LNCaP clone FGC (cell line): ENCODE data around the gene RBFOX2.

Experiments
- DNase-seq: peaks from one replicate; pipeline ENCODE4 v3.0.0-alpha.2; 2011; ENCODE audit warnings: low read depth
- H3K4me3 ChIP-seq: 2 replicates; pipeline ENCODE4 v1.5.1; 2011; ENCODE audit warnings: mild to moderate bottlenecking, low read depth, low read length, control low read depth
- TF ChIP-seq, protein P1 (sequence below): IDR thresholded peaks from 2 replicates; pipeline ENCODE4 v1.5.1; 2012; ENCODE audit warnings: mild to moderate bottlenecking; ENCODE audit not compliant: control insufficient read depth, insufficient read depth; ENCODE audit errors: extremely low read depth

Gene RBFOX2

GRCh38 chr22:35719212-35719875, 309.3 kb downstream of the RBFOX2 start:
- no peak overlapping the region for H3K4me3 ChIP-seq
- TF ChIP-seq, protein P1, sequence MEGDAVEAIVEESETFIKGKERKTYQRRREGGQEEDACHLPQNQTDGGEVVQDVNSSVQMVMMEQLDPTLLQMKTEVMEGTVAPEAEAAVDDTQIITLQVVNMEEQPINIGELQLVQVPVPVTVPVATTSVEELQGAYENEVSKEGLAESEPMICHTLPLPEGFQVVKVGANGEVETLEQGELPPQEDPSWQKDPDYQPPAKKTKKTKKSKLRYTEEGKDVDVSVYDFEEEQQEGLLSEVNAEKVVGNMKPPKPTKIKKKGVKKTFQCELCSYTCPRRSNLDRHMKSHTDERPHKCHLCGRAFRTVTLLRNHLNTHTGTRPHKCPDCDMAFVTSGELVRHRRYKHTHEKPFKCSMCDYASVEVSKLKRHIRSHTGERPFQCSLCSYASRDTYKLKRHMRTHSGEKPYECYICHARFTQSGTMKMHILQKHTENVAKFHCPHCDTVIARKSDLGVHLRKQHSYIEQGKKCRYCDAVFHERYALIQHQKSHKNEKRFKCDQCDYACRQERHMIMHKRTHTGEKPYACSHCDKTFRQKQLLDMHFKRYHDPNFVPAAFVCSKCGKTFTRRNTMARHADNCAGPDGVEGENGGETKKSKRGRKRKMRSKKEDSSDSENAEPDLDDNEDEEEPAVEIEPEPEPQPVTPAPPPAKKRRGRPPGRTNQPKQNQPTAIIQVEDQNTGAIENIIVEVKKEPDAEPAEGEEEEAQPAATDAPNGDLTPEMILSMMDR, result no peak
- DNase-seq, result no peak

GRCh38 chr22:35717572-35717971, 311.1 kb downstream of the RBFOX2 start, which contains the start of gene APOL5:
Gene APOL5, plus strand, starts transcription at chr22:35717872. Its CDS starts 0 bp downstream, at chr22:35717872.
- TF ChIP-seq, protein P1, result no peak
- no peak for DNase-seq
- no peak within 1 kb of the TSS for H3K4me3 ChIP-seq

DNA sequence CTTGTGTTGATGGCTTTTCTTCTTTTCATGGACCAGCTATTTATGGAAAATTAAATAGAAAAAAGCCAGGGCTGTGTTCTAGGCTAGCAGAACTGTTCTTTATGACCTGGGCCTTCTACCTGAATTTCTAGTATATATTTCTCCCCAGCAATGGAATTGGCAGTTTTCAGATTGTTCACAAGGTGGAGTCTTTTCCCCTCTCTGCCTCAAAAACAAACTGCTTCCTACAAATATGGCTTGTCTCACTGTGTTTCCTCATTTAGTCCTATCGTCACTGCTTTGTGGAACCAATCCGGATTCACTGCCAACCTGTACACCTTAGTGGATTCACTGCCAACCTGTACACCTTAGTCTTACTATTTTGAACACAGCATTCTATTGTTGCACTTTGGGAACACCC, 316.0 kb downstream of the RBFOX2 start:
- no peak for DNase-seq
- H3K4me3 ChIP-seq, result no peak overlapping the region
- TF ChIP-seq, protein P1, result no peak

DNA sequence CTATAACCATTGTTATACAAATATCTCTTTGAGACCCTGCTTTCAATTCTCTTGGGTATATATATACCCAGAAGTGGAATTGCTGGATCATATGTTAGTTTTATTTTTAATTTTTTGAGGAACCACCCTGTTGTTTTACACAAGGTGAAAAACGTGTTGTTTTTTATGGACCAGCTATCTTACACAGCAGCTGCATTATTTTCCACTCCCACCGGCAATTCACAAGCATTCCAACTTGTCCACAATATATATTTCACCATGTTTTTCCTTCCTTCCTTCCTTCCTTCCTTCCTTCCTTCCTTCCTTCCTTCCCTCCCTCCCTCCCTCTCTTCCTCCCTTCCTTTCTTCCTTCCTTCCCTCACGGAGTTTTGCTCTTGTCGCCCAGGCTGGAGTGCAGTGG, 317.3 kb downstream of the RBFOX2 start:
- DNase-seq, result no peak
- TF ChIP-seq, protein P1, result no peak
- no peak overlapping the region for H3K4me3 ChIP-seq

DNA sequence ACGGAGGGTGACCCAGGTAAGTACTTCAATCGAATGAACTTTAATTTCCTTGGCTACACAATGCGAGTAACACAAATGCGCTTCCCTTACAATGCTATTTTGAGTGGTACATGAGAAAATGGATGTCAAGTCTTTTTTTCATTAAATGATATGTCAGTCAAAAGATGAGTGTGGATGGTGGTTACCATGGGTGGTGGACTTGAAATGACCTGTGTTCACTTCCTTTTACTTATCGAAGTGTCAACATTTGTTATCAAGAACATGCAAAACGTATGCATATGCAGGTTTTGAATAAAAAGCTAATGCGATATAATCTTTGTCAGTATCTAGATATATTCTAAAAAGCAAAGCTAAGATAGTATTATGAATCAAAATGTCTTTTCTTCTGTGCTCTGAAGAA, 319.7 kb downstream of the RBFOX2 start:
- H3K4me3 ChIP-seq, result no peak overlapping the region
- no peak for DNase-seq
- TF ChIP-seq, protein P1, result no peak

- TF ChIP-seq, protein P1, result no peak
- no peak for DNase-seq
- no peak overlapping the region for H3K4me3 ChIP-seq
These were observed 320.2 kb downstream of the RBFOX2 start for GRCh38 chr22:35708453-35708852.

DNA sequence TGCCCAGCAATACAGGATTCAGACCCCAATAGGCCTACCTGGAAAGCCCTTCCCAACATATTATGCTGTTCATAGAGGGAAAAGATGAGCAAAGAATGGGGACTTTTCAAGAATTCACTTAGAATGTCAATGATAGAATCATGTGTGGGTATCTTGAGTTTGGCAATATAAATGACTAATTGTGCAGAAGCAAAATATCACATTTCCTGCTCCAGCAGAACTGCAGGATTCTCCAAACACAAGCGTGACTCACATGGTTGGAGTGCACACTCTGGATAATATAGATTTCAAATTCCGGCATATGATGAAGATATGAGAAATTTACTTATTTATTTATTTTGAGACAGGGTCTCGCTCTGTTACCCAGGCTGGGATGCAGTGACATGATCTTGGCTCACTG, 323.5 kb downstream of the RBFOX2 start:
- no peak overlapping the region for H3K4me3 ChIP-seq
- TF ChIP-seq, protein P1, result no peak
- DNase-seq, result no peak
